Mesothelial cell of epicardium (in vitro differentiated cells): ENCODE measurements around the gene SCN9A. TPM values are rescaled to one million over a fixed set of nuclear protein-coding genes. Genes with fewer than 3 reads are reported as not detected.

ENCODE experiments used
- DNase-seq, 2 experiments: peaks; one replicate each; pipeline ENCODE4 v3.0.0; 2021; ENCODE audit warnings: low spot score in 2 of 2; ENCODE audit not compliant: unreplicated experiment in 2 of 2
- H3K27ac Mint-ChIP-seq: 2 replicates; pipeline ENCODE4 v1.8.0; 2021; ENCODE audit warnings: mixed read lengths
- H3K27me3 Mint-ChIP-seq: 2 replicates; pipeline ENCODE4 v1.8.0; 2021; ENCODE audit warnings: low read depth, mixed read lengths
- H3K36me3 Mint-ChIP-seq: 2 replicates; pipeline ENCODE4 v1.8.0; 2021; ENCODE audit warnings: mixed read lengths
- H3K4me1 Mint-ChIP-seq: 2 replicates; pipeline ENCODE4 v1.8.0; 2021; ENCODE audit warnings: mixed read lengths
- H3K4me3 Mint-ChIP-seq: 2 replicates; pipeline ENCODE4 v1.8.0; 2021; ENCODE audit warnings: mild to moderate bottlenecking, moderate library complexity, mixed read lengths
- H3K9me3 Mint-ChIP-seq: 2 replicates; pipeline ENCODE4 v1.8.0; 2021; ENCODE audit warnings: mixed read lengths
- CTCF ChIP-seq: fragments of 200-600 bp; sonication (generic); IDR thresholded peaks from one replicate; pipeline ENCODE4 v1.5.0; 2021; ENCODE audit warnings: antibody characterized with exemption; ENCODE audit not compliant: unreplicated experiment
- total RNA-seq: library from RNA; stranded (reverse); gene quantifications from 3 replicates; pipeline ENCODE4 v1.2.1, GENCODE V29; 2021

Gene SCN9A
- total RNA-seq, 1 donor from 2014 or later, result 2.5 TPM

GRCh38 chr2:166373951-166374350, 1.8 kb downstream of the SCN9A start:
- H3K36me3 Mint-ChIP-seq, result no peaks in the 10 kb centered on the region

GRCh38 chr2:166373539-166373938, 2.2 kb downstream of the SCN9A start:
- H3K36me3 Mint-ChIP-seq, result no peaks in the 10 kb centered on the region
- H3K4me1 Mint-ChIP-seq, result peaks cover 19% of the 10 kb centered on the region
- H3K4me3 Mint-ChIP-seq, result no peak overlapping the region

More at GRCh38 chr2:166373951-166374350, 1.8 kb downstream of the SCN9A start:
- no peaks in the 10 kb centered on the region for H3K9me3 Mint-ChIP-seq
- H3K4me1 Mint-ChIP-seq, result peaks cover 19% of the 10 kb centered on the region
- peak; percentile 48 for DNase-seq
- peaks cover 54% of the 10 kb centered on the region for H3K27me3 Mint-ChIP-seq
- no peak for TF ChIP-seq CTCF
- H3K27ac Mint-ChIP-seq, result no peak overlapping the region
- no peak overlapping the region for H3K4me3 Mint-ChIP-seq

GRCh38 chr2:166373105-166373504, 2.6 kb downstream of the SCN9A start:
- DNase-seq, result no peak
- TF ChIP-seq CTCF, result no peak
- Mint-ChIP-seq H3K27ac (no peak overlapping the region), H3K36me3 (no peaks in the 10 kb centered on the region), H3K27me3 (peaks cover 47% of the 10 kb centered on the region), H3K4me1 (peaks cover 19% of the 10 kb centered on the region), H3K9me3 (no peaks in the 10 kb centered on the region), H3K4me3 (no peak overlapping the region)

More at GRCh38 chr2:166373539-166373938, 2.2 kb downstream of the SCN9A start:
- no peak for DNase-seq
- no peaks in the 10 kb centered on the region for H3K9me3 Mint-ChIP-seq
- no peak overlapping the region for H3K27ac Mint-ChIP-seq
- H3K27me3 Mint-ChIP-seq, result peaks cover 51% of the 10 kb centered on the region
- no peak for TF ChIP-seq CTCF

GRCh38 chr2:166372046-166372445, 3.7 kb downstream of the SCN9A start:
- Mint-ChIP-seq H3K27me3 (peaks cover 38% of the 10 kb centered on the region), H3K9me3 (no peaks in the 10 kb centered on the region), H3K4me3 (no peak overlapping the region), H3K27ac (no peak overlapping the region), H3K4me1 (peaks cover 19% of the 10 kb centered on the region), H3K36me3 (no peaks in the 10 kb centered on the region)
- no peak for TF ChIP-seq CTCF
- no peak for DNase-seq

- Mint-ChIP-seq H3K4me1 (no peaks in the 10 kb centered on the region), H3K27me3 (peaks cover 19% of the 10 kb centered on the region), H3K27ac (no peak overlapping the region), H3K36me3 (no peaks in the 10 kb centered on the region), H3K9me3 (no peaks in the 10 kb centered on the region), H3K4me3 (no peak overlapping the region)
- DNase-seq, result no peak
- no peak for TF ChIP-seq CTCF
Observed at GRCh38 chr2:166365803-166366420, 9.8 kb downstream of the SCN9A start.
